IMR-90 (cell line): ENCODE results near the gene RUNX3. TPM values are rescaled to one million over a fixed set of nuclear protein-coding genes. Genes with fewer than 3 reads are reported as not detected.

Experiments
- ATAC-seq: fragments of 200-7000 bp; cut with Tn5 transposase; 2 replicates; pipeline ENCODE4 v1.9.1; 2020; ENCODE audit warnings: low read depth, mild to moderate bottlenecking, moderate library complexity
- BruUV-seq: library from RNA; stranded (reverse); fragments of 400-500 nt; replicated peaks from 2 replicates; lab custom pipeline; 2021; lab: Mats Ljungman, UMichigan
- CTCF ChIA-PET: fragments of 300-600 bp; formaldehyde crosslinking; extraction: SDS; loops from one replicate; lab custom pipeline; 2021; ENCODE audit warnings: antibody characterized with exemption; lab: Yijun Ruan, JAX
- POLR2A ChIA-PET: fragments of 300-600 bp; sonication (Branson Sonifier 250); formaldehyde crosslinking; loops from one replicate; lab custom pipeline; 2022; ENCODE audit warnings: antibody characterized with exemption; ENCODE audit not compliant: unreplicated experiment; lab: Charles Lee
- DNase-seq: peaks from one replicate; pipeline ENCODE4 v3.0.0; 2013
- H2AFZ ChIP-seq: replicated peaks from 2 replicates; pipeline ENCODE3; 2013; ENCODE audit warnings: low read length, mild to moderate bottlenecking; ENCODE audit not compliant: poor library complexity
- H2AK5ac ChIP-seq: 2 replicates; pipeline ENCODE4 v1.6.1; 2013; ENCODE audit warnings: low read depth, low read length, inconsistent platforms
- H2AK9ac ChIP-seq: replicated peaks from 2 replicates; pipeline ENCODE3; 2013; ENCODE audit warnings: mild to moderate bottlenecking, low read depth, low read length, moderate library complexity; ENCODE audit not compliant: poor library complexity
- H2BK120ac ChIP-seq: 2 replicates; pipeline ENCODE4 v1.6.1; 2013; ENCODE audit warnings: low read depth, low read length, inconsistent platforms
- H2BK15ac ChIP-seq: 3 replicates; pipeline ENCODE4 v1.6.1; 2013; ENCODE audit warnings: low read depth, low read length, inconsistent platforms
- H2BK20ac ChIP-seq: 2 replicates; pipeline ENCODE4 v1.6.1; 2013; ENCODE audit warnings: low read depth, mild to moderate bottlenecking, inconsistent platforms, low read length, moderate library complexity
- H2BK5ac ChIP-seq: 2 replicates; pipeline ENCODE4 v1.6.1; 2013; ENCODE audit warnings: mild to moderate bottlenecking, low read depth, low read length, inconsistent platforms; ENCODE audit not compliant: poor library complexity, severe bottlenecking
- H3K14ac ChIP-seq: replicated peaks from 2 replicates; pipeline ENCODE4 v1.6.1; 2013; ENCODE audit warnings: low read depth, low read length, inconsistent platforms
- H3K18ac ChIP-seq: 2 replicates; pipeline ENCODE4 v1.6.1; 2013; ENCODE audit warnings: low read depth, low read length, control low read depth
- H3K23ac ChIP-seq: 2 replicates; pipeline ENCODE4 v1.6.1; 2013; ENCODE audit warnings: low read depth, low read length, inconsistent platforms
- H3K27ac ChIP-seq: 2 replicates; pipeline ENCODE4 v1.5.1; 2013; ENCODE audit warnings: mild to moderate bottlenecking, control low read depth, low read length; ENCODE audit not compliant: insufficient read depth
- H3K27me3 ChIP-seq: 2 replicates; pipeline ENCODE4 v1.6.1; 2013; ENCODE audit warnings: low read length; ENCODE audit not compliant: control insufficient read depth, insufficient read depth
- H3K36me3 ChIP-seq: 2 replicates; pipeline ENCODE4 v1.6.1; 2013; ENCODE audit warnings: low read length, mixed read lengths; ENCODE audit not compliant: control insufficient read depth, insufficient read depth
- H3K4ac ChIP-seq: 2 replicates; pipeline ENCODE4 v1.6.1; 2013; ENCODE audit warnings: low read depth, low read length, inconsistent platforms
- H3K4me1 ChIP-seq: 2 replicates; pipeline ENCODE4 v1.6.1; 2013; ENCODE audit warnings: low read length, mixed read lengths; ENCODE audit not compliant: control insufficient read depth, insufficient read depth
- H3K4me2 ChIP-seq: 2 replicates; pipeline ENCODE4 v1.6.1; 2013; ENCODE audit warnings: low read depth, mild to moderate bottlenecking, control low read depth, low read length, moderate library complexity
- H3K4me3 ChIP-seq: 2 replicates; pipeline ENCODE4 v1.5.1; 2013; ENCODE audit warnings: low read depth, mild to moderate bottlenecking, control low read depth, low read length, moderate library complexity; ENCODE audit not compliant: insufficient read depth
- H3K56ac ChIP-seq: 2 replicates; pipeline ENCODE4 v1.6.1; 2013; ENCODE audit warnings: low read length, inconsistent platforms; ENCODE audit not compliant: insufficient read depth; ENCODE audit errors: extremely low read depth
- H3K79me1 ChIP-seq, 2 experiments: 2 replicates each; pipeline ENCODE4 v1.6.1; 2013; ENCODE audit warnings: low read length in 2 of 2, inconsistent platforms in 1 of 2, low read depth in 1 of 2
- H3K9ac ChIP-seq: 2 replicates; pipeline ENCODE4 v1.6.1; 2013; ENCODE audit warnings: low read depth, low read length, control low read depth
- H3K9me1 ChIP-seq: 2 replicates; pipeline ENCODE4 v1.6.1; 2013; ENCODE audit warnings: low read length, inconsistent platforms; ENCODE audit not compliant: insufficient read depth
- H3K9me3 ChIP-seq: 2 replicates; pipeline ENCODE4 v1.6.1; 2013; ENCODE audit warnings: low read length; ENCODE audit not compliant: control insufficient read depth, insufficient read depth
- H4K20me1 ChIP-seq: 2 replicates; pipeline ENCODE4 v1.6.1; 2013; ENCODE audit warnings: low read length, inconsistent platforms; ENCODE audit not compliant: insufficient read depth
- H4K5ac ChIP-seq: 2 replicates; pipeline ENCODE4 v1.6.1; 2013; ENCODE audit warnings: mild to moderate bottlenecking, low read depth, low read length, control low read depth
- H4K8ac ChIP-seq, 2 experiments: 2 replicates each; pipeline ENCODE4 v1.6.1; 2013; ENCODE audit warnings: low read depth in 2 of 2, low read length in 2 of 2, control low read depth in 1 of 2, inconsistent platforms in 1 of 2
- H4K91ac ChIP-seq: 2 replicates; pipeline ENCODE4 v1.6.1; 2013; ENCODE audit warnings: low read depth, low read length, inconsistent platforms; ENCODE audit not compliant: insufficient read depth
- CEBPB ChIP-seq: IDR thresholded peaks from 2 replicates; pipeline ENCODE4 v1.6.1; 2012; ENCODE audit warnings: low read depth, low read length, improper control_type of control experiment
- ELK1 ChIP-seq: fragments of 150-350 bp; IDR thresholded peaks from 2 replicates; pipeline ENCODE4 v1.6.1; 2016; ENCODE audit warnings: low read depth, mild to moderate bottlenecking, low read length, moderate library complexity, borderline replicate concordance
- FOS ChIP-seq: fragments of 150-350 bp; IDR thresholded peaks from 2 replicates; pipeline ENCODE4 v1.6.1; 2016; ENCODE audit warnings: low read depth, low read length
- POLR2A ChIP-seq: IDR thresholded peaks from 2 replicates; pipeline ENCODE4 v1.6.1; 2012; ENCODE audit warnings: mild to moderate bottlenecking, low read depth, low read length
- SMC3 ChIP-seq: fragments of 150-350 bp; IDR thresholded peaks from 2 replicates; pipeline ENCODE4 v1.6.1; 2016; ENCODE audit warnings: low read depth, mild to moderate bottlenecking, antibody characterized with exemption, low read length, moderate library complexity
- USF2 ChIP-seq: fragments of 150-350 bp; IDR thresholded peaks from 2 replicates; pipeline ENCODE4 v1.6.1; 2017; ENCODE audit warnings: mild to moderate bottlenecking, antibody characterized with exemption, low read length, low read depth
- whole genome bisulfite sequencing, 2 experiments: methylation state at CpG; one replicate each; pipeline versions ENCODE4 v1.1.5 to v1.1.7; 2013; ENCODE audit warnings: missing lambda C conversion rate in 2 of 2; ENCODE audit not compliant: insufficient read length in 1 of 2; ENCODE audit errors: extremely low coverage in 2 of 2; 5-methylcytosine and 5-hydroxymethylcytosine counted together
- dilution Hi-C: fragments of 300-500 bp; cut with HindIII; formaldehyde crosslinking; loops from one replicate; pipeline ENCODE4 v1.14.3; 2018; ENCODE audit warnings: low sequenced_read_pairs; ENCODE audit not compliant: unreplicated experiment
- in situ Hi-C: fragments of 300-500 bp; cut with MboI; formaldehyde crosslinking; loops from 3 replicates; pipeline ENCODE4 v1.14.3; 2019; ENCODE audit warnings: low sequenced_read_pairs, inconsistent platforms, mixed read lengths
- intact Hi-C: fragments of 100-400 bp; cut with micrococcal nuclease; formaldehyde crosslinking; loops from 2 replicates; pipeline ENCODE4 v1.10.0; 2022
- polyA plus RNA-seq, 3 experiments: library from polyadenylated mRNA; depleted of rRNA; stranded (reverse); fragments of >200 nt; gene quantifications; 2 replicates each; pipeline ENCODE4 v1.2.3, GENCODE V29; 2012; ENCODE audit warnings: low replicate concordance in 1 of 3
- total RNA-seq: library from RNA; depleted of rRNA; stranded (reverse); fragments of >200 nt; gene quantifications from 2 replicates; pipeline ENCODE4 v1.2.3, GENCODE V29; 2012

The RUNX3 gene
- total and polyA plus RNA-seq, 2 of the 4 experiments (the other 2 are of a cell fraction), result 0.07 TPM; not detected in 1

- ChIA-PET CTCF (interaction anchor here (0.5 kb wide), 1 partner anchor 217 kb away, joined by 3 read pairs; no protein-coding TSS in a partner anchor), POLR2A (no interaction called here)
- DNase-seq (no peak), ATAC-seq (no peak)
- H3K18ac ChIP-seq, result no peak overlapping the region
- BruUV-seq, result no TSS peak
- H3K9me3 ChIP-seq, result peaks cover 2% of the 10 kb centered on the region; the same call in 1 of the 2 replicates
- no peak overlapping the region for H4K5ac ChIP-seq
- no peak overlapping the region for H2BK15ac ChIP-seq
- H2BK5ac ChIP-seq, result no peak overlapping the region
- no peaks in the 10 kb centered on the region for H3K9me1 ChIP-seq
- in situ Hi-C loops (no loop called here), dilution Hi-C loops (no loop called here), intact Hi-C loops (no loop called here)
- no peak overlapping the region for H3K4me2 ChIP-seq
- no peaks in the 10 kb centered on the region for H3K36me3 ChIP-seq
- no peak overlapping the region for H3K14ac ChIP-seq
- no peak overlapping the region for H3K27ac ChIP-seq
- no peak overlapping the region for H2AFZ ChIP-seq
- H2BK120ac ChIP-seq, result no peak overlapping the region
- no peak overlapping the region for H3K4me3 ChIP-seq
- H3K27me3 ChIP-seq, result peaks cover 11% of the 10 kb centered on the region
- H2BK20ac ChIP-seq, result no peak overlapping the region
- no peak overlapping the region for H3K9ac ChIP-seq
- H3K23ac ChIP-seq, result no peak overlapping the region
- TF ChIP-seq POLR2A (no peak), SMC3 (no peak), ELK1 (no peak), FOS (no peak), CEBPB (peak; percentile 53; the same call in 1 of the 2 replicates), USF2 (no peak)
- H3K4me1 ChIP-seq, result peaks cover 2% of the 10 kb centered on the region; the same call in 1 of the 2 replicates
- WGBS, 2 experiments, result no CpG with 5 or more reads among the region's 1 CpG
- no peaks in the 10 kb centered on the region for H3K79me1 ChIP-seq
- no peaks in the 10 kb centered on the region for H4K20me1 ChIP-seq
- no peak overlapping the region for H3K4ac ChIP-seq
- H2AK9ac ChIP-seq, result no peak overlapping the region
- no peak overlapping the region for H3K56ac ChIP-seq
- no peak overlapping the region for H4K91ac ChIP-seq
- H2AK5ac ChIP-seq, result no peak overlapping the region
- H4K8ac ChIP-seq, result no peak overlapping the region
These were observed 49.0 kb downstream of the RUNX3 start for GRCh38 chr1:24881034-24881433.
